Kidney epithelial cell (primary cell): ENCODE results near the gene MB. TPM values are rescaled to one million over a fixed set of nuclear protein-coding genes. Genes with fewer than 3 reads are reported as not detected.

Experiments
- DNase-seq: peaks from one replicate; pipeline ENCODE4 v3.0.0-alpha.2; 2010; ENCODE audit warnings: low read depth
- H3K27me3 ChIP-seq: 2 replicates; pipeline ENCODE4 v1.6.0; 2011; ENCODE audit warnings: low read length; ENCODE audit not compliant: control insufficient read depth, insufficient read depth
- H3K36me3 ChIP-seq: 2 replicates; pipeline ENCODE4 v1.5.1; 2011; ENCODE audit warnings: low read length; ENCODE audit not compliant: control insufficient read depth, insufficient read depth
- H3K4me3 ChIP-seq: 2 replicates; pipeline ENCODE4 v1.5.1; 2011; ENCODE audit warnings: low read depth, mild to moderate bottlenecking, control low read depth, low read length
- total RNA-seq: library from RNA; depleted of rRNA; stranded (reverse); fragments of >200 nt; gene quantifications from 2 replicates; pipeline ENCODE4 v1.2.3, GENCODE V29; 2015
- TF ChIP-seq, protein P1 (sequence below): IDR thresholded peaks from 2 replicates; pipeline ENCODE4 v1.5.1; 2011; ENCODE audit warnings: mild to moderate bottlenecking, moderate library complexity, low read length, control low read depth, inconsistent platforms; ENCODE audit not compliant: insufficient read depth, poor library complexity, severe bottlenecking

MB gene
- total RNA-seq, 1 donor from 2014 or later, result not detected

GRCh38 chr22:35630387-35630793 is 13.3 kb upstream of the MB start:
- H3K27me3 ChIP-seq, result no peaks in the 10 kb centered on the region
- TF ChIP-seq, protein P1, sequence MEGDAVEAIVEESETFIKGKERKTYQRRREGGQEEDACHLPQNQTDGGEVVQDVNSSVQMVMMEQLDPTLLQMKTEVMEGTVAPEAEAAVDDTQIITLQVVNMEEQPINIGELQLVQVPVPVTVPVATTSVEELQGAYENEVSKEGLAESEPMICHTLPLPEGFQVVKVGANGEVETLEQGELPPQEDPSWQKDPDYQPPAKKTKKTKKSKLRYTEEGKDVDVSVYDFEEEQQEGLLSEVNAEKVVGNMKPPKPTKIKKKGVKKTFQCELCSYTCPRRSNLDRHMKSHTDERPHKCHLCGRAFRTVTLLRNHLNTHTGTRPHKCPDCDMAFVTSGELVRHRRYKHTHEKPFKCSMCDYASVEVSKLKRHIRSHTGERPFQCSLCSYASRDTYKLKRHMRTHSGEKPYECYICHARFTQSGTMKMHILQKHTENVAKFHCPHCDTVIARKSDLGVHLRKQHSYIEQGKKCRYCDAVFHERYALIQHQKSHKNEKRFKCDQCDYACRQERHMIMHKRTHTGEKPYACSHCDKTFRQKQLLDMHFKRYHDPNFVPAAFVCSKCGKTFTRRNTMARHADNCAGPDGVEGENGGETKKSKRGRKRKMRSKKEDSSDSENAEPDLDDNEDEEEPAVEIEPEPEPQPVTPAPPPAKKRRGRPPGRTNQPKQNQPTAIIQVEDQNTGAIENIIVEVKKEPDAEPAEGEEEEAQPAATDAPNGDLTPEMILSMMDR, result no peak
- H3K4me3 ChIP-seq, result no peak overlapping the region
- DNase-seq, result no peak
- H3K36me3 ChIP-seq, result no peaks in the 10 kb centered on the region

GRCh38 chr22:35629406-35630216 is 12.5 kb upstream of the MB start:
- peak; percentile 94 for DNase-seq
- H3K27me3 ChIP-seq, result no peaks in the 10 kb centered on the region
- H3K36me3 ChIP-seq, result no peaks in the 10 kb centered on the region
- TF ChIP-seq, protein P1, result no peak
- no peak overlapping the region for H3K4me3 ChIP-seq

DNA sequence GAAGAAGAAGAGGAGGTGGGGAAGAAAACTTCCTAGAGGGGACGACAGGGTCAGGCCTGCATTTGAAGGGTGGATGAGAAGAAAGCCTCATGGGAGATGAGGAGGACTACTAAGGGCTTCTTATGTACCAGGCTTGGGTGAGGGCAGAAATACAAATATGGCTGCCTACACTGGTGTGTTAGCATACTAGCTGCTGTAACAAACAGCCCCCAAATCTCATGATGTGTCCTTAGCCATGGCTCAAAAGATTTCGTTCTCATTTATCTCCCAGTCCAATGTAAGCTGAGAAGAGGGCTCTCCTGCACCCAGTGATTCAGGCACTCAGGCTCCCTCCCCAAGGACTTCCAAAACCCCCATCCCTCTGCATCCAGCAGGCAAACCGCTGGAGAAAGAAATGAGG is 11.6 kb upstream of the MB start:
- no peak overlapping the region for H3K4me3 ChIP-seq
- DNase-seq, result no peak
- TF ChIP-seq, protein P1, result no peak
- H3K36me3 ChIP-seq, result no peaks in the 10 kb centered on the region
- no peaks in the 10 kb centered on the region for H3K27me3 ChIP-seq

DNA sequence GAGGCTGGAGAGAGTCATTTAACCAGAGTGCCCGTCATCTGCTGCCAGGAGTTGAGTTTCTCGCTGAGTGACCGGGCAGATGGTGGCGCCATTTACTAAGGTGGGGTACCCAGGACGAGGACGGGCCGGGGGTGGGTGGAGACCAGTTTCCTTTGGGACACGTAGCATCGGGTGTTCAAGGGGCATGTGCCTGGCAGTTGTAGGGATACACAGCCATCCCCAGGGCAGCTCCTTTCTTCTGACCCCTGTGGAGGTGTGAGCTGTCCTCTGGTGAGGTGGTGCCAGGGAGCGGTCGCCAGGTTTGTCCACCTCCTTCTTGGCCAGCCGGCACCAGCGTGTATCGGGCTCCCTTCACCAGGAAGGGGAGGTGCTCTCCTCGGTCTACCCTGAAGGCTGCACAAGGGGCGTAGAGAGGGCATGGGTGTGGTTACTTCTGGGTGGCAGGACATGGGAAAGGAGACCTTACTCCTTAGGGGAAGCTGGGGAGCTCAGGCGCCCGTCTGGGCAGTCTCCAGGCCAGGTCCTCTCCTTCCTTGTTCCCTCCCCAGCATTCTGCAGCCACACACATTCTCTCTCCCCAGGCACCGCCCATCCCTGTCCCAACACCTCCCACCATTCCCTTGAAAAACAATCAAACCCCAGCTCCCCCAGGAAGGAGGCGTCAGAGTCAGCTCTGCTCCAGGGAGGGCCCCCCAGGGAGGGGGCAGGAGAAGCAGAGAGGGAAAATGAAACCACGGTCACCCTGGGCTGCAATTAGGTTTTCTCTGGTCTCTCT is 10.3 kb upstream of the MB start:
- Histone ChIP-seq H3K4me3 (peak overlapping the region; percentile 39), H3K36me3 (no peaks in the 10 kb centered on the region), H3K27me3 (no peaks in the 10 kb centered on the region)
- DNase-seq, result peak; percentile 78
- TF ChIP-seq, protein P1, result peak; percentile 84

DNA sequence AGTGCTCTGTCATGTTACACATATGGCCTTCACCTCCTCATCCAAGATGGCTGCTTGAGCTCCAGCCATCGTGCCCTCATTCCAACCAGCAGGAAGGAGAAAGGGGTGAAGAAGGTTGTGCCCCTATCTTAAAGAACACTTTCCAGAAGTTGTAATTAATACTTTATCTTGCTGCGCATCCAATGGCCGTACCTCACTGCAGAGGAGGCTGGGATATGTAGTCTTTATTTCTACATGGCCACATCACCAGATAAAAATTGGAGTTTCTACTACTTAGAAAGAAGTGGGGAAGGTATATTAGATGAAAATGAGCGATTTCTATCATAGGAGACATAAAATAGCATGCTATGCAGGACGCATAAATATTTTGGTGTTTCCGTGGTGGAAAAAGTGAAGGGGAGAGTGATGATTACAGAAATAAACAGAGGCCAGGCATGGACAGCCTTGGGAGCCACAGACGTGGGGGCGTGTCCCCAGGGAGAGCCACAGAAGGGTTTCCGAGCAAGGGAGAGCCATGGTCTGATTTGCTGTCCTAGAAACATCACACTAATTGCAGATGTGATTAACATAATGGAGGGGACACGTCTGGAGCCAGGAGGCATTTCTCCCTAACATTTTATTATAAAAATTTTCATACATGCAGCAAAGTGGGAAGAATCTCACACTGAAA is 8.8 kb upstream of the MB start:
- Histone ChIP-seq H3K36me3 (no peaks in the 10 kb centered on the region), H3K27me3 (no peaks in the 10 kb centered on the region), H3K4me3 (no peak overlapping the region)
- DNase-seq, result no peak
- TF ChIP-seq, protein P1, result no peak
